MM.1S (cell line): ENCODE measurements around the gene BCAS3.

Source experiments
- DNase-seq: peaks from one replicate; pipeline ENCODE4 v3.0.0-alpha.2; 2015
- H2AFZ ChIP-seq: fragments of 300-600 bp; sonication (generic); 2 replicates; pipeline ENCODE4 v1.6.0; 2016; ENCODE audit warnings: antibody characterized with exemption, low read length
- H3F3A ChIP-seq: fragments of 300-600 bp; sonication (generic); 2 replicates; pipeline ENCODE4 v1.6.1; 2016; ENCODE audit warnings: mild to moderate bottlenecking, antibody characterized with exemption, low read length, moderate library complexity, mixed read lengths; ENCODE audit not compliant: insufficient read depth
- H3K27ac ChIP-seq: fragments of 300-600 bp; sonication (generic); 2 replicates; pipeline ENCODE4 v1.5.1; 2016; ENCODE audit warnings: mild to moderate bottlenecking, low read length
- H3K27me3 ChIP-seq: fragments of 300-600 bp; sonication (generic); replicated peaks from 2 replicates; pipeline ENCODE4 v1.6.0; 2016; ENCODE audit warnings: low read length; ENCODE audit not compliant: insufficient read depth
- H3K36me3 ChIP-seq: fragments of 300-600 bp; sonication (generic); replicated peaks from 2 replicates; pipeline ENCODE4 v1.6.1; 2016; ENCODE audit warnings: mild to moderate bottlenecking, low read length, mixed read lengths; ENCODE audit not compliant: insufficient read depth
- H3K4me1 ChIP-seq: fragments of 300-600 bp; sonication (generic); 2 replicates; pipeline ENCODE4 v1.6.1; 2016; ENCODE audit warnings: low read length, mixed read lengths
- H3K4me2 ChIP-seq: fragments of 300-600 bp; sonication (generic); 2 replicates; pipeline ENCODE4 v1.6.0; 2016; ENCODE audit warnings: low read depth, low read length
- H3K4me3 ChIP-seq: fragments of 300-600 bp; sonication (generic); 2 replicates; pipeline ENCODE4 v1.5.1; 2016; ENCODE audit warnings: low read length, mixed read lengths
- H3K79me2 ChIP-seq: fragments of 300-600 bp; sonication (generic); 2 replicates; pipeline ENCODE4 v1.6.1; 2016; ENCODE audit warnings: mixed run types, low read length, mixed read lengths
- H3K9ac ChIP-seq: fragments of 300-600 bp; sonication (generic); 2 replicates; pipeline ENCODE4 v1.6.1; 2016; ENCODE audit warnings: low read length, mixed read lengths
- H3K9me2 ChIP-seq: fragments of 300-600 bp; sonication (generic); replicated peaks from 2 replicates; pipeline ENCODE4 v1.6.1; 2016; ENCODE audit warnings: mild to moderate bottlenecking, low read length, mixed read lengths; ENCODE audit not compliant: insufficient read depth
- H3K9me3 ChIP-seq: fragments of 300-600 bp; sonication (generic); replicated peaks from 2 replicates; pipeline ENCODE4 v1.6.1; 2016; ENCODE audit warnings: mild to moderate bottlenecking, low read length, mixed read lengths; ENCODE audit not compliant: insufficient read depth
- H4K20me1 ChIP-seq: fragments of 300-600 bp; sonication (generic); 2 replicates; pipeline ENCODE4 v1.6.1; 2016; ENCODE audit warnings: mild to moderate bottlenecking, low read length, moderate library complexity, mixed read lengths; ENCODE audit not compliant: insufficient read depth
- EZH2 ChIP-seq: fragments of 300-600 bp; sonication (generic); optimal IDR thresholded peaks from 2 replicates; pipeline ENCODE3; 2017; ENCODE audit warnings: low read depth, mild to moderate bottlenecking, antibody characterized with exemption, low read length, mixed read lengths
- EZH2phosphoT487 ChIP-seq: fragments of 300-600 bp; sonication (generic); IDR thresholded peaks from 2 replicates; pipeline ENCODE4 v1.6.1; 2018; ENCODE audit warnings: antibody characterized with exemption, low read length
- TF ChIP-seq, protein P1 (sequence below): fragments of 300-600 bp; sonication (generic); IDR thresholded peaks from 2 replicates; pipeline ENCODE4 v1.5.1; 2016; ENCODE audit warnings: antibody characterized with exemption, low read length, mixed read lengths

Gene BCAS3

DNA sequence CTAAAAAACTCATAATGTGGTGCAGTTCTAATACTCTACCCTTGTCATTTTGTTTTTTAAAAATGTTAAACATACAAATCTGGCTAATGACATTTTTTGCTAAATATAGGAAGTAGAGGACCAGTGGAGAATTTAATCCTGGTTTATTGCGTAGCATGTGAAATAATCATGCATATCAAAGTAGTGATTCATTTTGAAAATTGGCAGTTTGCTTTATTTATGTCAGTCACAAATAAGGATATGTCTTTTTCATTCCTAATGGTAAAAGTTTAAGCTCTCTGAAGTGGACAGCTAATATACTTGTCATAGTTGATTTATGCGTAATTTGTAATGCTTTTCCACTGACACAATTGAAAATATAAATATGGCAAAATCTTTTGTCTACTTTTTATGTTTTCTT, 224.2 kb downstream of the BCAS3 start:
- H3K4me3 ChIP-seq, result no peak overlapping the region
- TF ChIP-seq EZH2phosphoT487, result no peak
- TF ChIP-seq, protein P1, sequence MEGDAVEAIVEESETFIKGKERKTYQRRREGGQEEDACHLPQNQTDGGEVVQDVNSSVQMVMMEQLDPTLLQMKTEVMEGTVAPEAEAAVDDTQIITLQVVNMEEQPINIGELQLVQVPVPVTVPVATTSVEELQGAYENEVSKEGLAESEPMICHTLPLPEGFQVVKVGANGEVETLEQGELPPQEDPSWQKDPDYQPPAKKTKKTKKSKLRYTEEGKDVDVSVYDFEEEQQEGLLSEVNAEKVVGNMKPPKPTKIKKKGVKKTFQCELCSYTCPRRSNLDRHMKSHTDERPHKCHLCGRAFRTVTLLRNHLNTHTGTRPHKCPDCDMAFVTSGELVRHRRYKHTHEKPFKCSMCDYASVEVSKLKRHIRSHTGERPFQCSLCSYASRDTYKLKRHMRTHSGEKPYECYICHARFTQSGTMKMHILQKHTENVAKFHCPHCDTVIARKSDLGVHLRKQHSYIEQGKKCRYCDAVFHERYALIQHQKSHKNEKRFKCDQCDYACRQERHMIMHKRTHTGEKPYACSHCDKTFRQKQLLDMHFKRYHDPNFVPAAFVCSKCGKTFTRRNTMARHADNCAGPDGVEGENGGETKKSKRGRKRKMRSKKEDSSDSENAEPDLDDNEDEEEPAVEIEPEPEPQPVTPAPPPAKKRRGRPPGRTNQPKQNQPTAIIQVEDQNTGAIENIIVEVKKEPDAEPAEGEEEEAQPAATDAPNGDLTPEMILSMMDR, result no peak
- no peak overlapping the region for H3K4me2 ChIP-seq
- H3K4me1 ChIP-seq, result no peaks in the 10 kb centered on the region
- H3F3A ChIP-seq, result no peaks in the 10 kb centered on the region
- H3K79me2 ChIP-seq, result no peaks in the 10 kb centered on the region
- no peak overlapping the region for H3K27ac ChIP-seq
- no peaks in the 10 kb centered on the region for H3K9me3 ChIP-seq
- no peaks in the 10 kb centered on the region for H3K27me3 ChIP-seq
- H3K36me3 ChIP-seq, result no peaks in the 10 kb centered on the region
- H4K20me1 ChIP-seq, result no peaks in the 10 kb centered on the region
- no peak overlapping the region for H2AFZ ChIP-seq
- DNase-seq, result no peak
- H3K9ac ChIP-seq, result no peak overlapping the region
- no peaks in the 10 kb centered on the region for H3K9me2 ChIP-seq

DNA sequence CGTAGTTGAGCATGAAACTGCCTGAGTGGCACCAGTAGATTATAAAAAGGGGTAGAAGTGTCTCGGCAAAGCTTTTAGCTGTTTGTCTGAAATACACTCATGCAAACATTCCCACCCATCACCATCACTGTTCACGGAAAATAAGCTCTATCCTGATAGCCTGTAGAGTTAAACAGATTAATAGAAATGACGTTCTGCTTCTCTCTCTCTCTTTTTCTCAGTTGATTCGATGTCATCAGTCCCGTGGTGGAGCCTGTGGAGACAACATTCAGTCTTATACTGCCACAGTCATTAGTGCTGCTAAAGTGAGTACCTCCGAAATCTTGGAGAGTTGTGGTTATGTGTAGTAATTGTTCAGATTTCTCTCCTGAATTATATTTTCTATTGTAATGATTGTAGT, 224.7 kb downstream of the BCAS3 start:
- no peaks in the 10 kb centered on the region for H3F3A ChIP-seq
- no peaks in the 10 kb centered on the region for H3K36me3 ChIP-seq
- no peak overlapping the region for H2AFZ ChIP-seq
- no peak overlapping the region for H3K27ac ChIP-seq
- DNase-seq, result no peak
- H3K4me1 ChIP-seq, result no peaks in the 10 kb centered on the region
- no peaks in the 10 kb centered on the region for H3K9me3 ChIP-seq
- H3K4me3 ChIP-seq, result no peak overlapping the region
- H3K79me2 ChIP-seq, result no peaks in the 10 kb centered on the region
- H4K20me1 ChIP-seq, result no peaks in the 10 kb centered on the region
- H3K9ac ChIP-seq, result no peak overlapping the region
- TF ChIP-seq EZH2phosphoT487 (no peak), EZH2 (no peak)
- TF ChIP-seq, protein P1, result no peak
- H3K4me2 ChIP-seq, result no peak overlapping the region
- no peaks in the 10 kb centered on the region for H3K27me3 ChIP-seq
- no peaks in the 10 kb centered on the region for H3K9me2 ChIP-seq

DNA sequence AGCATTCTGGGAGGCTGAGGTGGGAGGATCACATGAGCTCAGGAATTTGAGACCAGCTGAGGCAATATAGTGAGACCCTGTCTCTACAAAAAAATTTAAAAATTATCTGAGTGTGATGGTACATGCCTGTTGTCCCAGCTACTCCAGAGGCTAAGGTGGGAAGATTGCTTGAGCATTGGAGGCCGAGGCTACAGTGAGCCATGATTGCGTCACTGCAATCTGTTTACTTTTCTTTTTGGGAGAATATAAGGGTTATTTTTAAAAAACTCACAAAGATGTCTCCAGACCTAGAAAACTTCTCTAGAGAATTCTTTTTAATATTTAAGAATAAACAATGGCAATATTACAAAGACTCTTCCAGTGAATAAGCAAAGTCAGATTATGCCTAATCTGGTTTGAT, 226.9 kb downstream of the BCAS3 start:
- Histone ChIP-seq H3K4me1 (no peaks in the 10 kb centered on the region), H3K4me2 (no peak overlapping the region), H3K9ac (no peak overlapping the region), H3F3A (no peaks in the 10 kb centered on the region), H3K27ac (no peak overlapping the region), H4K20me1 (no peaks in the 10 kb centered on the region), H3K4me3 (no peak overlapping the region), H3K36me3 (no peaks in the 10 kb centered on the region), H3K27me3 (no peaks in the 10 kb centered on the region), H3K9me2 (no peaks in the 10 kb centered on the region), H3K79me2 (no peaks in the 10 kb centered on the region), H2AFZ (no peak overlapping the region), H3K9me3 (no peaks in the 10 kb centered on the region)
- TF ChIP-seq EZH2 (no peak), EZH2phosphoT487 (no peak)
- TF ChIP-seq, protein P1, result no peak
- DNase-seq, result no peak
